Left kidney (tissue), 2 donors: ENCODE measurements around the gene PRR13. TPM values are rescaled to one million over a fixed set of nuclear protein-coding genes. Genes with fewer than 3 reads are reported as not detected.

Experiments
- DNase-seq: peaks from one replicate; pipeline ENCODE4 v3.0.0-alpha.2; 2013
- polyA plus RNA-seq: library from polyadenylated mRNA; unstranded; fragments of 120-200 nt; gene quantifications from one replicate; pipeline ENCODE4 v1.2.1, GENCODE V29; 2013; ENCODE audit not compliant: insufficient read length

The PRR13 gene
- polyA plus RNA-seq, 1 donor, result 184 TPM

- no peak for DNase-seq
Observed at GRCh38 chr12:53489242-53489864, 47.8 kb downstream of the PRR13 start.

- DNase-seq, result no peak
Observed at GRCh38 chr12:53492188-53492587, 50.7 kb downstream of the PRR13 start.

GRCh38 chr12:53492830-53493609 lies 51.5 kb downstream of the PRR13 start:
- DNase-seq, result peak; percentile 95

- DNase-seq, result no peak
Observed at GRCh38 chr12:53493610-53494391, 52.3 kb downstream of the PRR13 start.

Other genes starting within 250 kb of the PRR13 start
- gene ITGB7, start 234.5 kb upstream of the PRR13 start, polyA plus RNA-seq, result 1.8 TPM
- gene RARG, start 209.5 kb upstream of the PRR13 start, polyA plus RNA-seq, result 33.9 TPM
- 18.9 TPM for gene ESPL1, start 173.4 kb upstream of the PRR13 start, polyA plus RNA-seq
- 623 TPM for gene PFDN5, start 146.2 kb upstream of the PRR13 start, polyA plus RNA-seq
- gene MYG1, start 142.0 kb upstream of the PRR13 start, polyA plus RNA-seq, result 49.1 TPM
- gene AAAS, start 120.1 kb upstream of the PRR13 start, polyA plus RNA-seq, result 92.2 TPM
- 0.15 TPM for gene SP7, start 105.4 kb upstream of the PRR13 start, polyA plus RNA-seq
- gene SP1, start 61.6 kb upstream of the PRR13 start, polyA plus RNA-seq, result 92.3 TPM
- gene AMHR2, start 17.9 kb upstream of the PRR13 start, polyA plus RNA-seq, result 0.63 TPM
- 1,185 TPM for gene PCBP2, start 10.4 kb downstream of the PRR13 start, polyA plus RNA-seq
- gene MAP3K12, start 57.7 kb downstream of the PRR13 start, polyA plus RNA-seq, result 38.5 TPM
- 48.4 TPM for gene TARBP2, start 59.5 kb downstream of the PRR13 start, polyA plus RNA-seq
- 2.1 TPM for gene NPFF, start 65.8 kb downstream of the PRR13 start, polyA plus RNA-seq
- gene ATF7, start 184.6 kb downstream of the PRR13 start, polyA plus RNA-seq, result 52.4 TPM
- 483 TPM for gene ATP5MC2, start 234.3 kb downstream of the PRR13 start, polyA plus RNA-seq